Common myeloid progenitor, CD34-positive (primary cell): ENCODE data around the gene DCBLD1.
A peak's percentile ranks its signal among the peaks of the same experiment; 100 is the strongest.
"Not testable (repeated sequence)": the region's sequence is repeated elsewhere in the genome, so short reads cannot be mapped to it uniquely, and the experiment has no call there.

Source experiments
- CTCF ChIA-PET: fragments of 350-600 bp; sonication (Branson Sonifier 250); formaldehyde crosslinking; loops from one replicate; lab custom pipeline; 2021; ENCODE audit warnings: antibody characterized with exemption; lab: Charles Lee
- POLR2A ChIA-PET: fragments of 350-600 bp; sonication (Branson Sonifier 250); formaldehyde crosslinking; loops from one replicate; lab custom pipeline; 2021; ENCODE audit warnings: antibody characterized with exemption; lab: Charles Lee
- DNase-seq, 3 donors: peaks; one replicate each; pipeline versions ENCODE4 v3.0.0 to v3.0.0-alpha.2; 2013
- H3K27ac ChIP-seq, 2 experiments: 1 replicate in 1 of 2; 2 replicates in 1 of 2; pipeline ENCODE4 v1.7.0; 2013; ENCODE audit warnings: inconsistent platforms in 2 of 2, low read length in 2 of 2, mild to moderate bottlenecking in 2 of 2, low read depth in 1 of 2, moderate library complexity in 1 of 2; ENCODE audit not compliant: severe bottlenecking in 2 of 2, insufficient read depth in 1 of 2, poor library complexity in 1 of 2
- H3K27me3 ChIP-seq, 5 experiments: replicated peaks in 2 of 5; 1 replicate in 3 of 5; 2 replicates in 2 of 5; pipeline versions ENCODE4 v1.6.1 to v1.7.0; 2013; ENCODE audit warnings: low read length in 4 of 5, mild to moderate bottlenecking in 2 of 5, moderate library complexity in 2 of 5, inconsistent platforms in 1 of 5; ENCODE audit not compliant: insufficient read depth in 5 of 5, control insufficient read depth in 4 of 5
- H3K36me3 ChIP-seq, 4 experiments: 1 replicate in 2 of 4; 2 replicates in 2 of 4; pipeline versions ENCODE4 v1.6.1 to v1.7.0; 2013; ENCODE audit warnings: low read length in 3 of 4, control low read depth in 1 of 4, mild to moderate bottlenecking in 1 of 4; ENCODE audit not compliant: control insufficient read depth in 4 of 4, insufficient read depth in 4 of 4
- H3K4me1 ChIP-seq, 4 experiments: 1 replicate in 3 of 4; 2 replicates in 1 of 4; pipeline versions ENCODE4 v1.6.1 to v1.7.1; 2013; ENCODE audit warnings: low read length in 3 of 4, mild to moderate bottlenecking in 3 of 4, control low read depth in 1 of 4, inconsistent platforms in 1 of 4, moderate library complexity in 1 of 4; ENCODE audit not compliant: control insufficient read depth in 4 of 4, insufficient read depth in 4 of 4; ENCODE audit errors: control extremely low read depth in 1 of 4
- H3K4me3 ChIP-seq, 7 experiments: 1 replicate in 4 of 7; 2 replicates in 3 of 7; pipeline versions ENCODE4 v1.5.1 to v1.7.0; 2013; ENCODE audit warnings: mild to moderate bottlenecking in 7 of 7, low read length in 6 of 7, moderate library complexity in 6 of 7, inconsistent platforms in 2 of 7, low read depth in 2 of 7, control low read depth in 1 of 7; ENCODE audit not compliant: insufficient read depth in 4 of 7, control insufficient read depth in 1 of 7; ENCODE audit errors: extremely low read depth in 1 of 7
- H3K9me3 ChIP-seq, 5 experiments: 1 replicate in 4 of 5; 2 replicates in 1 of 5; pipeline versions ENCODE4 v1.6.1 to v1.7.1; 2013; ENCODE audit warnings: low read length in 4 of 5, mild to moderate bottlenecking in 2 of 5, inconsistent platforms in 1 of 5, low read depth in 1 of 5, moderate library complexity in 1 of 5; ENCODE audit not compliant: control insufficient read depth in 4 of 5, insufficient read depth in 2 of 5; ENCODE audit errors: control extremely low read depth in 1 of 5
- WGBS: methylation state at CpG from one replicate; pipeline ENCODE4 v1.1.5; 2013; ENCODE audit not compliant: insufficient coverage; 5-methylcytosine and 5-hydroxymethylcytosine counted together

DCBLD1 gene

DNA sequence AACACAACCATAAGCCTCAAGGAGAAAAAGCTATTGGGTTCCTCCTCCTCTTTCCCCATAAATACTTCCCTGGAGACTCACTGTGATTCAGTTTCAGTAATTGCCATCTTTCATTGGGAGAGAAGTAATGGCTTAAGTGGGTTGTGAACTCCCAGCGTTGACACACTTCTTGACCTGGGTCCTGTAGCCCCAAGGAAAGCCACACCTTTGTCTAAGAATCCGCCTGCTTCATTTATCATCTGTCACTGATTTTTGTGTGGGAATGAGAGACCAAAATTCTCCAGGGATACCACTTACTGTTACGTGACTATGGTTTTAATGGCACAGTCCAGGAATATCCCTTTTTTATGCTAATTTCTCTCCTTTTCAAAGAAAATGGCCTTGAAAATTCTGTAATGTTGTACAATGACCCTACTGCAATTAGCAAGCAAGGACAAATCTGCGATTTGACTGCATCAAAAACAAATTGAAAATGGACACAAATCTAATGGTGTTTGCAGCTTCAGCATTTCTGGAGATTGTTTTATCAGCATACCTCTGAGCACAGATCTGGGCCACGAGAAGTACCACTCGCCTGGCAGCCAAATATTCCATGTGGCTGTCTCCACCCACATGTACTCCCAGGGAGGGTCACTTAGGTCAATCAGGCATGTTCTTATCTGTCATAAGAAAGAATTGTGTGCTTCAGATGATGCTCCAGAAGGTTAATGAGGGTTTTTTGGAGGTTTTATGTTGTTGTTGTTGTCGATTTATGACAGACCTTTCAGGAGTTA, 29.8 kb downstream of the DCBLD1 start:
- DNase-seq: no peak
- H3K27me3 ChIP-seq: peaks cover 0 to 10% (median 0%) of the 10 kb centered on the region in 5 experiments
- H3K9me3 ChIP-seq: no peaks in the 10 kb centered on the region
- H3K27ac ChIP-seq: no peak overlapping the region
- 94% methylated on average over 4 of the region's 7 CpGs for whole genome bisulfite sequencing
- ChIA-PET CTCF (no interaction called here), POLR2A (no interaction called here)
- H3K36me3 ChIP-seq: no peaks in the 10 kb centered on the region
- no peak overlapping the region for H3K4me3 ChIP-seq
- no peaks in the 10 kb centered on the region for H3K4me1 ChIP-seq

DNA sequence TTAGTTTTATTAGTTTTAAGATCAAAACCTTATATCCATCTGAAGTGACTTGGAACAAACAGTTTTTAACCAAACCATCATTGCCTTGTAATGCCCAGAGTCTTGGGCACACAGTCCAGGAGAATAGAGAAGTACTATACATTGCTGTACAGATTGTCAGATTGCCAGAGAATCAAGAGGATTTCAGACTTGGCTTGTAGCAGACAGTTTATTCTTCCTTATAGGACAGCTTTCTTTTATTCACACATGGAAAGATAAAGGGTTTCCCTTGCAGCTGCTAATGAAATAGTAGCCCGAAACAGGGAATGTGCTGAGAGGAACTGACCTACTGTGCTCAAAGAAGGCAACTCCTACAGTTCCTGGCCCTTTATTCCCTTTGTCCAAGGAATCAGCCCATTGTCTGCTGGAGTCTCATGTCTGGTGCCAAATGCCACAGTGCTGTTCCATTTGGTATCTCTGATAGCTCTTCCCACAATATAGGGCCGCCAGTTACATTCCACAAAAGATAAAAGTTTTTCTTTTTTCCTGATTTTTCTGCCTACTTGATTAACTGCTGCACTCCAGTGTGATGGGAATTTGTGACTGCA, 30.6 kb downstream of the DCBLD1 start:
- Histone ChIP-seq H3K27ac (no peak overlapping the region), H3K9me3 (no peaks in the 10 kb centered on the region), H3K27me3 (peaks cover 0 to 10% (median 0%) of the 10 kb centered on the region in 5 experiments), H3K36me3 (no peaks in the 10 kb centered on the region), H3K4me3 (no peak overlapping the region), H3K4me1 (no peaks in the 10 kb centered on the region)
- 0% methylated on average over 1 of the region's 2 CpGs for WGBS
- peak in 1 of 3 donors; percentile 4 for DNase-seq
- ChIA-PET CTCF (interaction anchor here (0.5 kb wide), 1 partner anchor 42 kb away, joined by 3 read pairs; no protein-coding TSS in a partner anchor), POLR2A (no interaction called here)

DNA sequence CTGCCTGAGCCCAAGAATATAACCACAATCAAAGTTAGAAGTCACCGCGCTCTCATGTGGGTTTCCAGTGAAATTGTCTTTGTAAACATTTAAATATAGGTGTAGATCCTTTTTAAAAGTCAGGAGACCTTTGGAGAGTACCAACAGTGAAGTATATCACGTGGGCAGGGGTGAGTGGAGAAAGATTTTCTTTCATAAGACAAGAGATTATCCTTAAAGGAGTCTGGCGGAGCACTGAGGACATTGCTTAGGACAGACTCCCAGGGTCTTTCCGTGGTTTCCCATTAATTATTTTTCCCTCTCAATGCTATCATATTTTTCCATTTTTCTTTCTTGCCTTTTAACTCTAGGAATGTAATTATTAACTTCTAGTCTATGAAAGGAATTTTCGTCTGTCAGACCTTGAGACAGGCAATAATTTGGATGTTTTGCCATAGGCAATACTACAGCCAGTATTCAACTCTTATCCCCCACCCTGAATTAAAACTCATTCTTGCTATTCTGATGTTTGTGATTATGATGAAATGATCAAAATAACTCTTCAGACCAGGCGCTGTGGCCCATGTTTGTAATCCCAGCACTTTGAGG, 31.4 kb downstream of the DCBLD1 start:
- H3K27ac ChIP-seq: no peak overlapping the region
- peaks cover 0 to 8% (median 0%) of the 10 kb centered on the region in 5 experiments for H3K27me3 ChIP-seq
- no peak for DNase-seq
- H3K9me3 ChIP-seq: no peaks in the 10 kb centered on the region
- CTCF ChIA-PET: no interaction called here
- no peaks in the 10 kb centered on the region for H3K4me1 ChIP-seq
- POLR2A ChIA-PET: no interaction called here
- H3K36me3 ChIP-seq: no peaks in the 10 kb centered on the region
- no peak overlapping the region for H3K4me3 ChIP-seq
- WGBS: no CpG with 5 or more reads among the region's 7 CpGs

DNA sequence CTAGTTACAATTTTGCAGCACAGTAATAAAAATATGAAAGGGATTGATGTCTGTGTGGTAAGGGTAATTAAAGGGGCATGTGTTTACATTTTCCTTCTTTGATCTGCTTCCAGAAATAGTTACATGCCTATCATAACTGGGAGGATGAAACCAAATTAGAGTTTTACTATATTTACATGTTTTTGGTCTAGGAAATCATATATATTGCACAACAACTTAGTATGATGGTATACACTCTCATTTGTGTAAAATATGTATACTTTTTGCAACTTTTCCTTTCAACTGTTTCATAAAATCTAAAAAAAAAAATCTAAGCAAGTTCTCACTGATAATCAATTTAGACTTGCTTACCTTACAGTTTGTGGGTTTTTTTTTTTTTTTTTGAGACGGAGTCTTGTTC, 32.2 kb downstream of the DCBLD1 start:
- Histone ChIP-seq H3K4me3 (no peak overlapping the region), H3K36me3 (no peaks in the 10 kb centered on the region), H3K9me3 (no peaks in the 10 kb centered on the region), H3K27me3 (peaks cover 0 to 8% (median 0%) of the 10 kb centered on the region in 5 experiments), H3K4me1 (no peaks in the 10 kb centered on the region), H3K27ac (no peak overlapping the region)
- ChIA-PET CTCF (no interaction called here), POLR2A (no interaction called here)
- WGBS: no CpG with 5 or more reads among the region's 1 CpG
- DNase-seq: no peak

DNA sequence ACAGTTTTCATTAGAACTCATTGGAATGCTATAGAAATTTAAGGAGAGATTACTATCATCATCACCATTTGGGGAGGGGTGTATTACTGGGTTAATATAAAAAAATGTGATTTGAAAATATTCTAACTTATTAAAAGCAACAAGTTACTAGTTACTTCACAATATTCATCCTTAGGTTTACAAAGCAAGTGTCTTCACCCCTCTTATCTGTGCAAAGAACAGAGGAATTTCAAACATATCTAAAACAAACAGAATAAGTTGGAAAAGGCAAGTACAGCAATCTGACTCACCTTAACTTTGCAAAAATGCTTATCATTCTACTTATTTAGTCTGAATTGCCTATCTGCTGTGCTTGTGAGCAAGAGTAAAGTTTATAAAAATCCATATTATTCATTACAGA, 32.9 kb downstream of the DCBLD1 start:
- Histone ChIP-seq H3K36me3 (no peaks in the 10 kb centered on the region), H3K27ac (no peak overlapping the region), H3K4me3 (no peak overlapping the region), H3K27me3 (peaks cover 0 to 8% (median 0%) of the 10 kb centered on the region in 5 experiments), H3K9me3 (no peaks in the 10 kb centered on the region), H3K4me1 (no peaks in the 10 kb centered on the region)
- ChIA-PET POLR2A (no interaction called here), CTCF (no interaction called here)
- DNase-seq: no peak

DNA sequence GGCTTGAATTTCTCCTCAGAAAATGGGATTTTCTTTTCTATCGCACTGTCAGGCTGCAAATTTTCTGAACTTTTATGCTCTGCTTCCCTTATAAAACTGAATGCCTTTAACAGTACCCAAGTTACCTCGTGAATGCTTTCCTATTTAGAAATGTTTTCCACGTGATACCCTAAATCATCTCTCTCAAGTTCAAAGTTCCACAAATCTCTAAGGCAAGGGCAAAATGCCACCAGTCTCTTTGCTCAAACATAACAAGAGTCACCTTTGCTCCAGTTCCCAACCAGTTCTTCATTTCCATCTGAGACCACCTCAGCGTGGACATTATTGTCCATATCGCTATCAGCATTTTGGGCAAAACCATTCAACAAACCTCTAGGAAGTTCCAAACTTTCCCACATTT, 35.5 kb downstream of the DCBLD1 start:
- H3K27ac ChIP-seq, CTCF ChIA-PET, POLR2A ChIA-PET, H3K36me3 ChIP-seq, H3K4me1 ChIP-seq, H3K27me3 ChIP-seq, H3K4me3 ChIP-seq, DNase-seq, H3K9me3 ChIP-seq: not testable (repeated sequence)
- WGBS: 97% methylated on average over 5 of the region's 5 CpGs

DNA sequence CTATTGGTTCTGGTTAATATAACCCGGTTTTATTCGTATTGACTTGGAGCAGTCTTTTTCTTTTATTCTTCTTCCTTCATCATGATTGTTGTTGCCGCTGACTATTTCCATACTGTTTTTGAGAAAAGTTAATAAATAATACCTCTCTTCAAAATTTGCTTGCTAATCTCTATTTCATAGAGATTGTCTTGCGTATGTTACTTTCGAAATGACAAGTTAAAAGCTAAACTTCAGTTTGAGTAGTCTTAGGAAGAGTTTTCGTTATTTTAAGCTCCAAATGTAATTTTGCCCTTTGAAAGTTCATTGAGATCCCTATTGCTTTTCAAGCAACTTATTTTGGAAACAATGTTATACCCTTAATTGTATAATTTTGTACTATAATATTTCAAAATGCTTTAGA, 36.4 kb downstream of the DCBLD1 start:
- no peaks in the 10 kb centered on the region for H3K36me3 ChIP-seq
- POLR2A ChIA-PET: no interaction called here

More for the DNA sequence above, 36.4 kb downstream of the DCBLD1 start:
- DNase-seq: no peak
- CTCF ChIA-PET: no interaction called here
- no peaks in the 10 kb centered on the region for H3K27me3 ChIP-seq
- no peaks in the 10 kb centered on the region for H3K4me1 ChIP-seq
- H3K9me3 ChIP-seq: no peaks in the 10 kb centered on the region
- no peak overlapping the region for H3K27ac ChIP-seq
- H3K4me3 ChIP-seq: no peak overlapping the region
- 100% methylated on average over 1 of the region's 6 CpGs for WGBS
